Measurements from ENCODE around the gene SLC17A2.

- TF ChIP-seq CTCF (IDR thresholded peaks at IDR 0.05) (no peak), POLR2AphosphoS5 (IDR thresholded peaks at IDR 0.05) (no peak), POLR2A (IDR thresholded peaks at IDR 0.05) (no peak)
Observed at GRCh38 chr6:25922301-25922700, 8.2 kb downstream of the SLC17A2 start.
